K562 (cell line): ENCODE measurements around the gene SMC6. TPM values are rescaled to one million over a fixed set of nuclear protein-coding genes. Genes with fewer than 3 reads are reported as not detected.

Experiments
- BDP1 ChIP-seq: IDR thresholded peaks from 3 replicates; pipeline ENCODE4 v1.6.1; 2011; ENCODE audit not compliant: insufficient read length, insufficient read depth
- CAMTA2 ChIP-seq: fragments of 250-450 bp; sonication (Bioruptor Pico); conservative IDR thresholded peaks from 2 replicates; pipeline ENCODE4 v1.5.1; 2022
- CTBP1 ChIP-seq: fragments of 450-650 bp; IDR thresholded peaks from 2 replicates; pipeline ENCODE4 v1.6.1; 2016; ENCODE audit warnings: borderline replicate concordance
- DACH1 ChIP-seq: fragments of 450-650 bp; IDR thresholded peaks from 2 replicates; pipeline ENCODE4 v1.6.1; 2018; ENCODE audit not compliant: partially characterized antibody
- ESRRB ChIP-seq: fragments of 250-450 bp; sonication (Bioruptor Pico); IDR thresholded peaks from 2 replicates; pipeline ENCODE4 v1.5.0; 2020; ENCODE audit warnings: mild to moderate bottlenecking, moderate library complexity, borderline replicate concordance
- GATAD2A ChIP-seq: fragments of 450-650 bp; IDR thresholded peaks from 2 replicates; pipeline ENCODE4 v1.6.1; 2017
- HCFC1 ChIP-seq: IDR thresholded peaks from 2 replicates; pipeline ENCODE4 v1.6.1; 2012; ENCODE audit warnings: low read depth, low read length, improper control_type of control experiment
- HDAC3 ChIP-seq: fragments of 450-650 bp; IDR thresholded peaks from 2 replicates; pipeline ENCODE4 v1.6.1; 2018; ENCODE audit warnings: borderline replicate concordance, mild to moderate bottlenecking, moderate library complexity; ENCODE audit not compliant: partially characterized antibody
- HEY1 ChIP-seq: fragments of 250-450 bp; sonication (Bioruptor Pico); IDR thresholded peaks from 2 replicates; pipeline ENCODE4 v1.5.0; 2020; ENCODE audit warnings: mild to moderate bottlenecking, moderate library complexity, borderline replicate concordance
- MYBL2 ChIP-seq, 2 experiments: fragments of 450-650 bp in 1 of 2; sonication (generic) in 1 of 2; formaldehyde crosslinking in 1 of 2; IDR thresholded peaks; 2 replicates each; pipeline versions ENCODE4 v1.6.1 to v1.8.1; 2017 to 2022; ENCODE audit warnings: borderline replicate concordance in 1 of 2, inconsistent platforms in 1 of 2, low read depth in 1 of 2, mild to moderate bottlenecking in 1 of 2, missing genetic modification reagents in 1 of 2, moderate library complexity in 1 of 2
- NFE2L1 ChIP-seq: fragments of 450-650 bp; IDR thresholded peaks from 2 replicates; pipeline ENCODE4 v1.6.1; 2016; ENCODE audit warnings: missing genetic modification characterization, low read depth, mild to moderate bottlenecking, missing compliant biosample characterization, moderate library complexity, borderline replicate concordance
- PTBP1 ChIP-seq: fragments of 200-400 bp; formaldehyde crosslinking; IDR thresholded peaks from 2 replicates; pipeline ENCODE4 v1.6.1; 2017; ENCODE audit warnings: low read depth, low read length
- STAT5B ChIP-seq: fragments of 250-450 bp; sonication (Bioruptor Pico); IDR thresholded peaks from 2 replicates; pipeline ENCODE4 v1.8.0; 2021; ENCODE audit warnings: mild to moderate bottlenecking, inconsistent platforms
- TARDBP ChIP-seq: fragments of 450-650 bp; IDR thresholded peaks from 2 replicates; pipeline ENCODE4 v1.6.1; 2016
- U2AF2 ChIP-seq: fragments of 200-400 bp; formaldehyde crosslinking; optimal IDR thresholded peaks from 2 replicates; pipeline ENCODE3; 2017; ENCODE audit warnings: low read depth, mild to moderate bottlenecking, low read length
- ZFX ChIP-seq: sonication (generic); formaldehyde crosslinking; IDR thresholded peaks from 2 replicates; pipeline ENCODE4 v1.8.0; 2022; ENCODE audit warnings: mild to moderate bottlenecking, missing genetic modification reagents, moderate library complexity
- ZNF12 ChIP-seq: sonication (generic); formaldehyde crosslinking; IDR thresholded peaks from 2 replicates; pipeline ENCODE4 v1.4.0; 2020; ENCODE audit warnings: mild to moderate bottlenecking, missing genetic modification reagents
- ZNF3 ChIP-seq: fragments of 250-450 bp; sonication (Bioruptor Pico); IDR thresholded peaks from 2 replicates; pipeline ENCODE4 v1.5.0; 2021; ENCODE audit warnings: mild to moderate bottlenecking, moderate library complexity
- polyA plus RNA-seq, 8 experiments: library from polyadenylated mRNA; depleted of rRNA in 4 of 8; stranded (reverse) in 5 of 8; unstranded in 3 of 8; fragments of >200 nt; fragmentation: Nextera tagmentation in 2 of 8; fragmentation: Illumina TruSeq in 1 of 8; extraction: Ambion mirVana in 2 of 8; extraction: Trizol in 1 of 8; gene quantifications; 2 replicates each; pipeline versions ENCODE4 v1.2.1 to v1.2.3, GENCODE V29; 2011 to 2014; ENCODE audit warnings: inconsistent platforms in 1 of 8, missing spikeins in 1 of 8
- total RNA-seq, 7 experiments: library from RNA; depleted of rRNA in 6 of 7; stranded (reverse); fragments of >200 nt in 6 of 7; fragmentation: Illumina TruSeq in 2 of 7; extraction: Trizol in 2 of 7; gene quantifications; 2 replicates each; pipeline versions ENCODE4 v1.2.1 to v1.2.3, GENCODE V29; 2011 to 2021; ENCODE audit warnings: low replicate concordance in 1 of 7
- TF ChIP-seq, protein P1 (sequence below): IDR thresholded peaks from 2 replicates; pipeline ENCODE4 v1.6.1; 2014; ENCODE audit warnings: antibody characterized with exemption
- TF ChIP-seq, protein P2 (sequence below): fragments of 250-450 bp; sonication (Bioruptor Pico); IDR thresholded peaks from 2 replicates; pipeline ENCODE4 v1.5.0; 2021
- TF ChIP-seq, protein P3 (sequence below), 2 experiments: IDR thresholded peaks; 2 replicates each; pipeline ENCODE4 v1.6.1; 2012; ENCODE audit warnings: improper control_type of control experiment in 2 of 2, low read depth in 2 of 2, low read length in 2 of 2, borderline replicate concordance in 1 of 2
- TF ChIP-seq, protein P4 (sequence below): sonication (generic); formaldehyde crosslinking; IDR thresholded peaks from 2 replicates; pipeline ENCODE4 v1.8.0; 2022; ENCODE audit warnings: mild to moderate bottlenecking, missing genetic modification reagents

Gene SMC6
- total and polyA plus RNA-seq, 9 of the 15 experiments (the other 6 are each of a cell fraction or from before 2014, with no cell fraction given) = 14.2 to 75.9 (median 47.7) TPM

DNA sequence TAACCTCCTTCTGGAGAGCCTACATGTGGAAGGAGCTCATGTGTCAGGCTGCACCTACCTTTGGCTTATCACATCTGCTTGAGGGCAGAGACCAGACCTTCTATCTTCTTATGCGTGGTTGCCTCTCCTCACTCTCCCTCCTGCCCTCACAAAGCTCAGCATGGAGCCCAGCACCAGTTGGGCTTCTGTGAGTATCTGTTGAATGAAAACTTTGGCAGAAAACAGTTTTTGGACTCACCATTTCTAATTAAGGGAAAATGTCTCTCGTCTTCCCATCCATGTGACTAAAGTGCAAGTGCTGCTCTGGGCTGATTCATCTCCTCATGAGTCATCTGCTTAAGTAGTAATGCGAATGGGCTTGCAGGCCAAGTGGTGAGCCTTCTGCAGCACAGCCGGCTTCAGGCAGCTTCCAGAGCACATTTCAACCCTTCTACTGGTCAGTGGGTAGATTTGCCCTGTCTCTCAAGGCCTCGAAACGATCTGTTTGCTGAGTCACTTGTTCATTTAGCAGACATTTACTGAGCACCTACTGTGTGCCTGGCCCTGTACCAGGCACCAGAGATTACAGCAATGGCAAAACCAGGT, 110.5 kb downstream of the SMC6 start (continued):
- no peak for TF ChIP-seq MYBL2 (IDR thresholded peaks at IDR 0.05; ENCODE audit: low read depth)
- TF ChIP-seq MYBL2 (CRISPR knock-in tag; IDR thresholded peaks at IDR 0.05; ENCODE audit: borderline replicate concordance) = no peak
- TF ChIP-seq CAMTA2 (CRISPR knock-in tag) = no peak
- TF ChIP-seq HEY1 (CRISPR knock-in tag) = no peak
- TF ChIP-seq ZNF3 (CRISPR knock-in tag) = no peak
- TF ChIP-seq DACH1 = peak; percentile 20
- TF ChIP-seq PTBP1 = no peak
- TF ChIP-seq, protein P1, sequence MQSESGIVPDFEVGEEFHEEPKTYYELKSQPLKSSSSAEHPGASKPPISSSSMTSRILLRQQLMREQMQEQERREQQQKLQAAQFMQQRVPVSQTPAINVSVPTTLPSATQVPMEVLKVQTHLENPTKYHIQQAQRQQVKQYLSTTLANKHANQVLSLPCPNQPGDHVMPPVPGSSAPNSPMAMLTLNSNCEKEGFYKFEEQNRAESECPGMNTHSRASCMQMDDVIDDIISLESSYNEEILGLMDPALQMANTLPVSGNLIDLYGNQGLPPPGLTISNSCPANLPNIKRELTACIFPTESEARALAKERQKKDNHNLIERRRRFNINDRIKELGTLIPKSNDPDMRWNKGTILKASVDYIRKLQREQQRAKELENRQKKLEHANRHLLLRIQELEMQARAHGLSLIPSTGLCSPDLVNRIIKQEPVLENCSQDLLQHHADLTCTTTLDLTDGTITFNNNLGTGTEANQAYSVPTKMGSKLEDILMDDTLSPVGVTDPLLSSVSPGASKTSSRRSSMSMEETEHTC = no peak; the same call in 1 of the 2 replicates
- no peak for TF ChIP-seq BDP1
- no peak for TF ChIP-seq STAT5B (CRISPR knock-in tag)
- TF ChIP-seq, protein P2, sequence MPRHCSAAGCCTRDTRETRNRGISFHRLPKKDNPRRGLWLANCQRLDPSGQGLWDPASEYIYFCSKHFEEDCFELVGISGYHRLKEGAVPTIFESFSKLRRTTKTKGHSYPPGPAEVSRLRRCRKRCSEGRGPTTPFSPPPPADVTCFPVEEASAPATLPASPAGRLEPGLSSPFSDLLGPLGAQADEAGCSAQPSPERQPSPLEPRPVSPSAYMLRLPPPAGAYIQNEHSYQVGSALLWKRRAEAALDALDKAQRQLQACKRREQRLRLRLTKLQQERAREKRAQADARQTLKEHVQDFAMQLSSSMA (CRISPR knock-in tag) = no peak
- TF ChIP-seq, protein P3, sequence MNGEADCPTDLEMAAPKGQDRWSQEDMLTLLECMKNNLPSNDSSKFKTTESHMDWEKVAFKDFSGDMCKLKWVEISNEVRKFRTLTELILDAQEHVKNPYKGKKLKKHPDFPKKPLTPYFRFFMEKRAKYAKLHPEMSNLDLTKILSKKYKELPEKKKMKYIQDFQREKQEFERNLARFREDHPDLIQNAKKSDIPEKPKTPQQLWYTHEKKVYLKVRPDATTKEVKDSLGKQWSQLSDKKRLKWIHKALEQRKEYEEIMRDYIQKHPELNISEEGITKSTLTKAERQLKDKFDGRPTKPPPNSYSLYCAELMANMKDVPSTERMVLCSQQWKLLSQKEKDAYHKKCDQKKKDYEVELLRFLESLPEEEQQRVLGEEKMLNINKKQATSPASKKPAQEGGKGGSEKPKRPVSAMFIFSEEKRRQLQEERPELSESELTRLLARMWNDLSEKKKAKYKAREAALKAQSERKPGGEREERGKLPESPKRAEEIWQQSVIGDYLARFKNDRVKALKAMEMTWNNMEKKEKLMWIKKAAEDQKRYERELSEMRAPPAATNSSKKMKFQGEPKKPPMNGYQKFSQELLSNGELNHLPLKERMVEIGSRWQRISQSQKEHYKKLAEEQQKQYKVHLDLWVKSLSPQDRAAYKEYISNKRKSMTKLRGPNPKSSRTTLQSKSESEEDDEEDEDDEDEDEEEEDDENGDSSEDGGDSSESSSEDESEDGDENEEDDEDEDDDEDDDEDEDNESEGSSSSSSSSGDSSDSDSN (IDR thresholded peaks at IDR 0.05; ENCODE audit: borderline replicate concordance in 1 of 2, low read depth in 2 of 2, low read length in 2 of 2) = peak in 1 of 2 experiments; percentile 50; a peak in 1 of 4 replicates
- TF ChIP-seq ESRRB (CRISPR knock-in tag) = no peak
- no peak for TF ChIP-seq CTBP1
- no peak for TF ChIP-seq NFE2L1 (tag)
- no peak for TF ChIP-seq HDAC3
- no peak for TF ChIP-seq U2AF2
- no peak for TF ChIP-seq ZNF12 (CRISPR knock-in tag)
- TF ChIP-seq GATAD2A = no peak
- no peak for TF ChIP-seq HCFC1
- no peak for TF ChIP-seq TARDBP
- peak; percentile 71 for TF ChIP-seq ZFX (CRISPR knock-in tag)
- TF ChIP-seq, protein P4, sequence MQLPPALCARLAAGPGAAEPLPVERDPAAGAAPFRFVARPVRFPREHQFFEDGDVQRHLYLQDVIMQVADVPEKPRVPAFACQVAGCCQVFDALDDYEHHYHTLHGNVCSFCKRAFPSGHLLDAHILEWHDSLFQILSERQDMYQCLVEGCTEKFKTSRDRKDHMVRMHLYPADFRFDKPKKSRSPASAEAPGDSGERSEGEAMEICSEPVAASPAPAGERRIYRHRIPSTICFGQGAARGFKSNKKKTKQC (CRISPR knock-in tag) = no peak
